Upper lobe of right lung (tissue), 1 donor: Measurements from ENCODE around the gene RPAIN. TPM values are rescaled to one million over a fixed set of nuclear protein-coding genes. Genes with fewer than 3 reads are reported as not detected.

Experiments
- ATAC-seq: fragments of 200-7000 bp; cut with Tn5 transposase; one replicate; pipeline ENCODE4 v1.9.1; 2020; ENCODE audit warnings: mild to moderate bottlenecking, moderate library complexity
- DNase-seq: peaks from one replicate; pipeline ENCODE4 v3.0.0-alpha.2; 2020
- H3K27ac ChIP-seq: fragments of 200-600 bp; one replicate; pipeline ENCODE4 v1.8.0; 2022
- H3K27me3 ChIP-seq: fragments of 200-600 bp; one replicate; pipeline ENCODE4 v1.8.0; 2022; ENCODE audit warnings: mild to moderate bottlenecking
- H3K36me3 ChIP-seq: fragments of 200-600 bp; one replicate; pipeline ENCODE4 v1.8.0; 2022
- H3K4me1 ChIP-seq: fragments of 200-600 bp; one replicate; pipeline ENCODE4 v1.8.0; 2022
- H3K4me3 ChIP-seq: fragments of 200-600 bp; one replicate; pipeline ENCODE4 v1.8.0; 2022; ENCODE audit warnings: mild to moderate bottlenecking
- H3K9me3 ChIP-seq: fragments of 200-600 bp; one replicate; pipeline ENCODE4 v1.8.0; 2022
- intact Hi-C: fragments of 100-400 bp; cut with DNase I; formaldehyde crosslinking; loops from one replicate; pipeline ENCODE4 v1.11.0; 2022
- long read RNA-seq: library from polyadenylated mRNA; unstranded; transcript quantifications from one replicate; pipeline ENCODE4 v2.0.0, GENCODE V29; 2021
- total RNA-seq: library from RNA; stranded (reverse); fragmentation: NEBNext Ultra II Directional; extraction: Animal tissue kit (Norgen Biotek cat#: 25700); gene quantifications from one replicate; pipeline ENCODE4 v1.2.1, GENCODE V29; 2021
- TF ChIP-seq, protein P1 (sequence below): fragments of 200-600 bp; IDR thresholded peaks from one replicate; pipeline ENCODE4 v1.8.0; 2022; ENCODE audit warnings: antibody characterized with exemption
- donor health status: DM: no; HTN: yes; CAD: no; lungs with severe emphysema.

The RPAIN gene, protein sequence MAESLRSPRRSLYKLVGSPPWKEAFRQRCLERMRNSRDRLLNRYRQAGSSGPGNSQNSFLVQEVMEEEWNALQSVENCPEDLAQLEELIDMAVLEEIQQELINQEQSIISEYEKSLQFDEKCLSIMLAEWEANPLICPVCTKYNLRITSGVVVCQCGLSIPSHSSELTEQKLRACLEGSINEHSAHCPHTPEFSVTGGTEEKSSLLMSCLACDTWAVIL
- 32.9 TPM for total RNA-seq
- long read RNA-seq, transcript RPAIN-203 (7 exons, 1,535 nt), result major isoform, 10 of 37 reads
- long read RNA-seq, transcript RPAIN-210 (6 exons, 1,688 nt), result minor isoform, 5 of 37 reads
- long read RNA-seq, partial matches to known transcripts, result 2 of 37 reads
- long read RNA-seq, other reads (novel, unspliced or antisense), result 3 of 37 reads

DNA sequence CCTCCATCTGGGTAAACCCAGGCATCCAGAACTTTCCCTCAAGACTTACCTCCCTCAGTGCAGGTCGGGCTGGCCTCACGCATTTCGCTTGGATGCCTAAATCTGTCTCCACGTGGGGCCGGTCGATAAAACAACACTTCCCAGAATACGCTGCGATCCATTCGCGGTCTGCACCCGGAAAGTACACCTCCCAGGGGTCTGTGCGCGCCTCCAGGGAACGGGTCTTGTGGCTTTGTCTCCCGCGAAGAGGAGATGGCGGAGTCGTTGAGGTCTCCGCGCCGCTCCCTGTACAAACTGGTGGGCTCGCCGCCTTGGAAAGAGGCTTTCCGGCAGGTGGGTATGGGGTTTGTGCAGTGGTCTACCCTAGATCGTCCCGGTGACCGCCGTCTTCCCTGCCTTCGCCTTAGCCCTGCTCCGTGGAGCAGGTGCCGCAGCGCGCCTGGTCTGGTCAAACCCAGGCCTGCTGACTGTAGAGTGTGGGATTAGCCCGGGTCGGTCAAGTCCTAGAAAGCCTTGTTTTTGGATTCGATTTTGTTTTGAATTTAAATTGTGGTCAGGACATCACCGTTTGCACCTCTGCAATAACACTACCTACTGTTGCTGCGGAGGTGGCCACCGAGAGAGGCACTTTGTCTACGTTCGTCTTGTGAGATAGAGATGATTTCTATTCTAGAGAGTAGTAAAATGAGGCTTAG lies at the start of gene RPAIN:
Gene RPAIN (plus strand): TSS at position 224 of the 695 bp plus-strand sequence. CDS start 29 bp downstream, at position 253.
- TF ChIP-seq, protein P1, sequence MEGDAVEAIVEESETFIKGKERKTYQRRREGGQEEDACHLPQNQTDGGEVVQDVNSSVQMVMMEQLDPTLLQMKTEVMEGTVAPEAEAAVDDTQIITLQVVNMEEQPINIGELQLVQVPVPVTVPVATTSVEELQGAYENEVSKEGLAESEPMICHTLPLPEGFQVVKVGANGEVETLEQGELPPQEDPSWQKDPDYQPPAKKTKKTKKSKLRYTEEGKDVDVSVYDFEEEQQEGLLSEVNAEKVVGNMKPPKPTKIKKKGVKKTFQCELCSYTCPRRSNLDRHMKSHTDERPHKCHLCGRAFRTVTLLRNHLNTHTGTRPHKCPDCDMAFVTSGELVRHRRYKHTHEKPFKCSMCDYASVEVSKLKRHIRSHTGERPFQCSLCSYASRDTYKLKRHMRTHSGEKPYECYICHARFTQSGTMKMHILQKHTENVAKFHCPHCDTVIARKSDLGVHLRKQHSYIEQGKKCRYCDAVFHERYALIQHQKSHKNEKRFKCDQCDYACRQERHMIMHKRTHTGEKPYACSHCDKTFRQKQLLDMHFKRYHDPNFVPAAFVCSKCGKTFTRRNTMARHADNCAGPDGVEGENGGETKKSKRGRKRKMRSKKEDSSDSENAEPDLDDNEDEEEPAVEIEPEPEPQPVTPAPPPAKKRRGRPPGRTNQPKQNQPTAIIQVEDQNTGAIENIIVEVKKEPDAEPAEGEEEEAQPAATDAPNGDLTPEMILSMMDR, result no peak
- H3K27ac ChIP-seq, result peak within 1 kb of the TSS; percentile 88
- peaks cover 30% of the 10 kb centered on the region for H3K4me1 ChIP-seq
- H3K36me3 ChIP-seq, result peaks cover 62% of the 10 kb centered on the region
- H3K9me3 ChIP-seq, result no peaks in the 10 kb centered on the region
- ATAC-seq (peak; percentile 90), DNase-seq (peak; percentile 93)
- intact Hi-C loops, result no loop called here
- H3K27me3 ChIP-seq, result no peaks in the 10 kb centered on the region
- H3K4me3 ChIP-seq, result peak within 1 kb of the TSS; percentile 92

DNA sequence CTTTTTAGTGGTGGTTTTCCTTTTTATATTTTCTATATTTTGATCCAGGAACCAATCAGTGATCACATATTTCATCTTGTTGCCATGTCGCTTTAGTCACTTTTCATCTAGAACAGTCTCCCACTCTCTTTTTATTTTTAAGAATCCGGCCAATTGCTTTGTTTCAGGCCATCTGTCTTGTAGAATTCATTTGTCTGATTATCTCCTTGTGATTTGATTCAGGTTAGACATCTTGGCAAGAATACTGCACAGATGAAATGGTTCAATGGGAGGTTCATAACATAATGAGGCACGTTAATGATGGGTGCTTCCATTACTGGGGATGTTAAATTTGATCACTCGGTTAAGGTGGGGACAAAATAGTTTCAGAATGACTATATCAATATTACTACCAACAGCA lies 49.6 kb upstream of the RPAIN start:
- Histone ChIP-seq H3K9me3 (no peaks in the 10 kb centered on the region), H3K36me3 (peaks cover 93% of the 10 kb centered on the region), H3K4me1 (no peaks in the 10 kb centered on the region), H3K27me3 (no peaks in the 10 kb centered on the region), H3K4me3 (no peak overlapping the region), H3K27ac (no peak overlapping the region)
- no peak for DNase-seq
- intact Hi-C loops, result no loop called here
- no peak for ATAC-seq
- TF ChIP-seq, protein P1, result no peak

DNA sequence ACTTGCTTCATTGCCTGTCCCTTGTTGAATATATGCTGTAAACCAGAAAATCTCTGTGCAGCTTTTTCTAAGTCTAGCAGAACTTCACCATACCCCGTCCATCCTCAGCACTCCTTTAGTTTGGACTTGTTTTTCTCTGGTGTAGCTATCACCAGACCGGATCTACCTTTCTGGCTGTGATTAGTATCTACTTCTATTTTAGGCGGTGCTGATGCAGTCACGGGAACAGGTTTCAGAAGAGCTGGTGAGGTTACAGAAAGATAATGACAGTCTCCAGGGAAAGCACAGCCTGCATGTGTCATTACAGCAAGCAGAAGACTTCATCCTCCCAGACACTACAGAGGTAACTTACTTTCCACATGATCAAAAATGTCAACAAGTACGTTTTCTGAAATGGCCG lies 46.9 kb upstream of the RPAIN start:
- no peak overlapping the region for H3K4me3 ChIP-seq
- H3K27ac ChIP-seq, result no peak overlapping the region
- intact Hi-C loops, result no loop called here
- H3K4me1 ChIP-seq, result no peaks in the 10 kb centered on the region
- DNase-seq (no peak), ATAC-seq (no peak)
- peaks cover 96% of the 10 kb centered on the region for H3K36me3 ChIP-seq
- TF ChIP-seq, protein P1, result no peak
- H3K9me3 ChIP-seq, result no peaks in the 10 kb centered on the region
- no peaks in the 10 kb centered on the region for H3K27me3 ChIP-seq

DNA sequence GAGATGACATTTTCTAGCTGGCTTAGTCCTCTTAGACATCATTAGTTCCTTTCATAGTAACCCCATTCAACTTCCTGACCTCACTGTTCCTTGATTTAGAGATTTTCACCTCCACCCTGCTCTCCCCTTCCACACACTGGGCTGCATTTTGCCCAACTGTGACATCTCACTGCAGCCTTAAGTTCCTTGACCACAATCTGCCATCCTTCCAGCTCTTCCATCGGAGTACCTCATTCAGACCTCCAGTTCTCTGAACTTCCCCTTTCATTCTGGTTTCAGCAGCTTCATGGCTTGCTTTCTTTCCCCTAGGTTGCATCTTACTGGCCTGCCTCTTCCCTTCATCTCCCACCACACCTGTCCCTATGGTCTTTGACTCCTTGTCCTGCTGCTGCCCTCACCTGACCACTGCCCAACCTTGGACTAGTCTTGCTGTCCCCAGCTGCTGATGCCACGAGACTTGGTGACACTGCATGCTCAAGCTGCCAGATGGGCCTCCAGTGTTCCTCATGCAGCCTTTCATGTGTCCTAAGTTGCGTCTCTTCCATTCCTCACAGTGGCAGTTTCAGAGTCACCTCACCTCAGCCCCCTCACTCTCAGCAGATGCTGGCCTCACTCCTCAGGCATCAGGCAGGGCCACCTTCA lies 41.3 kb upstream of the RPAIN start:
- DNase-seq (no peak), ATAC-seq (no peak)
- no peak overlapping the region for H3K27ac ChIP-seq
- H3K36me3 ChIP-seq, result peaks cover 100% of the 10 kb centered on the region
- H3K9me3 ChIP-seq, result no peaks in the 10 kb centered on the region
- H3K4me3 ChIP-seq, result no peak overlapping the region
- intact Hi-C loops, result no loop called here
- H3K4me1 ChIP-seq, result no peaks in the 10 kb centered on the region
- H3K27me3 ChIP-seq, result no peaks in the 10 kb centered on the region
- TF ChIP-seq, protein P1, result no peak

DNA sequence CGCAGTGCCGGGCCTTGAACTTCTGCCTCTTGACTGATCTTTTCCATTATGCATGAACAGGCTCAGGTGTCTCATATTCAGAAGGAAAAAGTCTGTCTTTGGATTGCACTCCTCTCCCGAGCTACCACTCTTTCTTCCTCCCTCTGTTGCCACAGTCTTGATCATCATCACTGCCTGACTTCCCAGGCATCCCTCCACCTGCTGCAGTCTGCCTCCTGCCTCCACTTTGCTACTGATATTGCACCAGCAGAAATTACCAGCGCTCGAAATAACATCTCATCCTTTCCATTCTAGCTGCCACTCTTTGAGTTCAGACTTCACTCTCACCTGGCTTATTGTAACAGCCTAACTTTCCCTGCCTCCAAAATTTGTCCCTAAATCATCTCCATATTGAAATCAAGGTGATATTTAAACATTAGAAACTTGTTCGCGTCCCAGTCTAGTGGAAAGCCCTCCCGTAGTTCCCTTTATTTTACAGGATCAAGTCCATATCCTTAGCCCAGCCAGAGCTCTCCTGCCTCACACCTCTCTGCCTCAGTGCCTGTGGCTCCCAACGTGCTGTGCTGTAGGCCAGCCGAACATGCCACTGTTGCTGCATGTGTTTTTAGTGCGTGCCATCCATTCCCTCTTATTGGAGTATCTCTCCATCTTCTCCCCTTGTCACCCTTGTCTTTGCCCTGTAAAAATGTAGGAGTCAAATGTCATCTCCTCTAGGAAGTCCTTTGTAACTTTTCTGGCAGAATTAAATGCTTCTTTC lies 40.5 kb upstream of the RPAIN start:
- intact Hi-C loops, result no loop called here
- H3K4me3 ChIP-seq, result no peak overlapping the region

More for the DNA sequence above, 40.5 kb upstream of the RPAIN start:
- H3K27ac ChIP-seq, result no peak overlapping the region
- H3K27me3 ChIP-seq, result no peaks in the 10 kb centered on the region
- TF ChIP-seq, protein P1, result no peak
- H3K4me1 ChIP-seq, result no peaks in the 10 kb centered on the region
- peaks cover 100% of the 10 kb centered on the region for H3K36me3 ChIP-seq
- DNase-seq (no peak), ATAC-seq (no peak)
- no peaks in the 10 kb centered on the region for H3K9me3 ChIP-seq
